HG03175 (cell line): ENCODE results near the gene KHDC4.

Experiments used
- ATAC-seq: cut with Tn5 transposase; IDR thresholded peaks from one replicate; pipeline ENCODE4 v1.9.1; 2021; ENCODE audit warnings: mild to moderate bottlenecking, moderate library complexity; ENCODE audit not compliant: unreplicated experiment

KHDC4 gene

DNA sequence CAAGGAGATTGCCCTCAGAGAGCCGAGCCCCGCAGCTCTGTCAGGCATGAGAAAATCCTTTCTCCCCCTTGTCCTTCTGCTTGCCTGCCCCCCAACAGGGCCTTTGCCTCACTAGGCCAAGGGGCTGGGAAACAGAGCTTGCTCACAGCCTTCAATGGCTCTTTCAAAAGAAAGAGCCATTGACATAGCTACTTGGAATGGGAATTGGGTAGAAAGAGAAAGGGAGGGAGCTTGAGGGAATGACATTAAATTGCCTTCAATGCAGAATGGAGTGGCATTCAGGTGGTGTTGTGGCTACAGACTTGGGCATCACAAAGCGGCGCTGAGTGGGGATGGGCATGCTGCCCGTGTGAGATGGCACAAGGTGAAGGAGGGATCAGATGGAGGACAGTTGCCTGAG lies 61.7 kb downstream of the KHDC4 start:
- no peak for ATAC-seq

DNA sequence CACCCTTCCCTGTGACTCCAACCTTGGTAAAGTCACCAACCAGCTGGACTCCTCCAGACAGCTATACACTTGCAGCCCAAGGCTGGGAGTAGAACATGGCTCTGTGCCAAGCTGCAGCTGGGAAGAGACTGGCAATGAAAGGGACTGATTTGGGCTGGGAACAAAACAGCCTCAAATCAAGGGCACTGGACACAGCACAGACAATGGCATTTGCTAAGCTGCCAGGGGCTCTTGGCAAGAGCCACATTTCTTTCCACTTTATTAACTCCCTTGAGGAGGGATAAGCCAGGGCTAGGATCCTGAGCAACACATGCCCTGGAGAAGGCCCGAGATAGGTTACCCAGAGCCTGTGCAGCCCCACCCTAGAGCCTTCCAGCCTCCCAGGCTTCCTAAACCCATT lies 62.8 kb downstream of the KHDC4 start:
- no peak for ATAC-seq

DNA sequence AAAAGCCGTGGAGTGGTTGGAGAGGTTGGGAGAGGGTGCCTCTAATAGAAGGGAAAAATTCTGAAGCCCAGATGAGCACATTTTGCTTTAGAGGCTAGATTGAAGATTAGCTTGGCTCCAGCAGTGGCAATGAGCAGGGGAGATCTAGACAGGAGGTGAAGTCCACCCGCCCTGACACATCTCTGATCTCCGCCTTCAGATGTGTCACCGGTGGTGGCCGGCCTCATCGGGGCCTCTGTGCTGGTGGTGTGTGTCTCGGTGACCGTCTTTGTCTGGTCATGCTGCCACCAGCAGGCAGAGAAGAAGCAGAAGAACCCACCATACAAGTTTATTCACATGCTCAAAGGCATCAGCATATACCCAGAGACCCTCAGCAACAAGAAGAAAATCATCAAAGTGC lies 66.4 kb downstream of the KHDC4 start:
- ATAC-seq = no peak

DNA sequence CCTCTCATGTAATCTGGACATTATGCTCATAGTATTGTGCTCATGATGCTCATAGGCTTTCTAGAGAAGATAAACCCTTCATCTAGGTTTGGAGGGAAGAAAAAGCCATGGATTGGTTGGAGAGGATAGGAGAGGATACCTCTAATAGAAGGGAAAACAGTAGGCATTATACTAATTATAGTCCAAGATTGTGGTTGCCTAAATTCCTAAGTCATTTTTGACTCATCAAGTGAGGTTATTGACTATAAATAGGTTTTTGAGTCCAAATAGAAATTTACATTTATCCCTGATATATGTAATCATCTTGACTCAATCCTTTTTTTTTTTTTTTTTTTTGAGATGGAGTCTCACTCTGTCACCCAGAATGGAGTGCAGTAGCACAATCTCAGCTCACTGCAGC lies 69.8 kb downstream of the KHDC4 start:
- no peak for ATAC-seq
